Measurements from ENCODE around the gene FGA. TPM values are rescaled to one million over a fixed set of nuclear protein-coding genes. Genes with fewer than 3 reads are reported as not detected.

Gene FGA
- total RNA-seq, 1 donor from 2014 or later = not detected

DNA sequence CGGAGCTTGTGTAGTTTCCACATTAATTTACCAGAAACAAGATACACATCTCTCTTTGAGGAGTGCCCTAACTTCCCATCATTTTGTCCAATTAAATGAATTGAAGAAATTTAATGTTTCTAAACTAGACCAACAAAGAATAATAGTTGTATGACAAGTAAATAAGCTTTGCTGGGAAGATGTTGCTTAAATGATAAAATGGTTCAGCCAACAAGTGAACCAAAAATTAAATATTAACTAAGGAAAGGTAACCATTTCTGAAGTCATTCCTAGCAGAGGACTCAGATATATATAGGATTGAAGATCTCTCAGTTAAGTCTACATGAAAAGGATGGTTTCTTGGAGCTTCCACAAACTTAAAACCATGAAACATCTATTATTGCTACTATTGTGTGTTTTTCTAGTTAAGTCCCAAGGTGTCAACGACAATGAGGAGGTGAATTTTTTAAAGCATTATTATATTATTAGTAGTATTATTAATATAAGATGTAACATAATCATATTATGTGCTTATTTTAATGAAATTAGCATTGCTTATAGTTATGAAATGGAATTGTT, 27.8 kb downstream of the FGA start, which contains the start of gene FGB:
Gene FGB, plus strand, starts transcription at position 315 of the 558 bp plus-strand sequence. Its CDS starts 8 bp downstream, at position 323.
- intact Hi-C loops (cut with micrococcal nuclease) = loop anchor here (5.0 kb wide), 1 partner anchor 215 kb away; no protein-coding TSS in a partner anchor
- ChIA-PET POLR2A (no interaction called here), CTCF (no interaction called here)
- no peaks in the 10 kb centered on the region for H3K36me3 Mint-ChIP-seq (ENCODE audit: low read depth)
- no peak within 1 kb of the TSS for H3K4me3 Mint-ChIP-seq
- TF ChIP-seq, protein P1, sequence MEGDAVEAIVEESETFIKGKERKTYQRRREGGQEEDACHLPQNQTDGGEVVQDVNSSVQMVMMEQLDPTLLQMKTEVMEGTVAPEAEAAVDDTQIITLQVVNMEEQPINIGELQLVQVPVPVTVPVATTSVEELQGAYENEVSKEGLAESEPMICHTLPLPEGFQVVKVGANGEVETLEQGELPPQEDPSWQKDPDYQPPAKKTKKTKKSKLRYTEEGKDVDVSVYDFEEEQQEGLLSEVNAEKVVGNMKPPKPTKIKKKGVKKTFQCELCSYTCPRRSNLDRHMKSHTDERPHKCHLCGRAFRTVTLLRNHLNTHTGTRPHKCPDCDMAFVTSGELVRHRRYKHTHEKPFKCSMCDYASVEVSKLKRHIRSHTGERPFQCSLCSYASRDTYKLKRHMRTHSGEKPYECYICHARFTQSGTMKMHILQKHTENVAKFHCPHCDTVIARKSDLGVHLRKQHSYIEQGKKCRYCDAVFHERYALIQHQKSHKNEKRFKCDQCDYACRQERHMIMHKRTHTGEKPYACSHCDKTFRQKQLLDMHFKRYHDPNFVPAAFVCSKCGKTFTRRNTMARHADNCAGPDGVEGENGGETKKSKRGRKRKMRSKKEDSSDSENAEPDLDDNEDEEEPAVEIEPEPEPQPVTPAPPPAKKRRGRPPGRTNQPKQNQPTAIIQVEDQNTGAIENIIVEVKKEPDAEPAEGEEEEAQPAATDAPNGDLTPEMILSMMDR (IDR thresholded peaks at IDR 0.05) = no peak
- H3K27ac Mint-ChIP-seq = no peak within 1 kb of the TSS
- DNase-seq (no peak), ATAC-seq (ENCODE audit: low read depth) (no peak)
- no peaks in the 10 kb centered on the region for H3K4me1 Mint-ChIP-seq
- peaks cover 14% of the 10 kb centered on the region for H3K27me3 Mint-ChIP-seq
- no peaks in the 10 kb centered on the region for H3K9me3 Mint-ChIP-seq

DNA sequence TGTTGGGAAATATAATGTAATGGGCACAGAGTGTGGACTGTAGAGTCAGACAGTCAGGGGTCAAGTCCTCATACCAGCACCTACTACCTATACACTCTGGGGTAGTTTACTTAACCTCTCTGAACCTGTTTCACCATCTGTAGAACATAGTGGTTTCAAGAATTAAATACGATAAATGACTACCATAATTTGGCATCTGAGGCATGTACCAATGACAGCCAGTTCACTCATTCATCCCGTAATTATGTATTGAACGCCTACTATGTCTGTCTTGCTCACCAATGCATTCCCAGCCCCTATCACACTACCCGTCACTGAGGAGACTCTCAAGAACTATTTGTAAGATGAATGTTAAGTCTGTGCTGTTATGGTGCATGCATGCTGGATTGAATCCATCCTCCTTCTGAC, 29.7 kb downstream of the FGA start:
- H3K27ac Mint-ChIP-seq = no peak overlapping the region
- TF ChIP-seq, protein P1 (IDR thresholded peaks at IDR 0.05) = no peak
- POLR2A ChIA-PET = no interaction called here
- CTCF ChIA-PET = interaction anchor here (2.5 kb wide), 1 partner anchor 58 kb away, joined by 15 read pairs; no protein-coding TSS in a partner anchor
- intact Hi-C loops (cut with micrococcal nuclease) = loop anchor here (5.0 kb wide), 1 partner anchor 216 kb away; no protein-coding TSS in a partner anchor
- H3K4me3 Mint-ChIP-seq = no peak overlapping the region
- H3K9me3 Mint-ChIP-seq = no peaks in the 10 kb centered on the region
- peaks cover 9% of the 10 kb centered on the region for H3K27me3 Mint-ChIP-seq
- H3K36me3 Mint-ChIP-seq (ENCODE audit: low read depth) = no peaks in the 10 kb centered on the region
- H3K4me1 Mint-ChIP-seq = no peaks in the 10 kb centered on the region
- DNase-seq = no peak
- no peak for ATAC-seq (ENCODE audit: low read depth)

DNA sequence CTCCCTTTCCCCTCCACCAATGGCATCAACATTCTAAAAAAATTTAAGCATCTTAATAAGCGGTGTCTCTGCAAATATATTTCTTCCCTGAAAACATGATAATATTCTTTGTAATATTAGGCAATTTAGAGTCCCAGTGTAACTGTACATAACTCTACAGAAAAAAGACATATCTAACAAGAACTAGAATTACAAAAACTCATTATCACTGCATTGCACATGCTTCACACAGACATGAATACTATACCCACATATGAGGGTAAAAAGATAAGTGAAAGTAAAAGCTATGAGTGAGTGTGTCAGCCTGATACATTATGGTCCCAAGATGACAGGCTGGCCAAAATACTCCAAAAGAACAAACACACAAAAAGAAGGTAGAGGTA, 30.1 kb downstream of the FGA start:
- intact Hi-C loops (cut with micrococcal nuclease) = loop anchor here (5.0 kb wide), 1 partner anchor 217 kb away; no protein-coding TSS in a partner anchor
- Mint-ChIP-seq H3K27ac (no peak overlapping the region), H3K27me3 (peaks cover 7% of the 10 kb centered on the region), H3K36me3 (ENCODE audit: low read depth) (no peaks in the 10 kb centered on the region), H3K4me1 (no peaks in the 10 kb centered on the region), H3K4me3 (no peak overlapping the region), H3K9me3 (no peaks in the 10 kb centered on the region)
- DNase-seq (no peak), ATAC-seq (ENCODE audit: low read depth) (no peak)
- ChIA-PET CTCF (interaction anchor here (1.6 to 2.5 kb wide), 2 partner anchors 56 to 58 kb away, joined by 6 to 15 read pairs; no protein-coding TSS in a partner anchor), POLR2A (no interaction called here)
- TF ChIP-seq, protein P1 (IDR thresholded peaks at IDR 0.05) = no peak

DNA sequence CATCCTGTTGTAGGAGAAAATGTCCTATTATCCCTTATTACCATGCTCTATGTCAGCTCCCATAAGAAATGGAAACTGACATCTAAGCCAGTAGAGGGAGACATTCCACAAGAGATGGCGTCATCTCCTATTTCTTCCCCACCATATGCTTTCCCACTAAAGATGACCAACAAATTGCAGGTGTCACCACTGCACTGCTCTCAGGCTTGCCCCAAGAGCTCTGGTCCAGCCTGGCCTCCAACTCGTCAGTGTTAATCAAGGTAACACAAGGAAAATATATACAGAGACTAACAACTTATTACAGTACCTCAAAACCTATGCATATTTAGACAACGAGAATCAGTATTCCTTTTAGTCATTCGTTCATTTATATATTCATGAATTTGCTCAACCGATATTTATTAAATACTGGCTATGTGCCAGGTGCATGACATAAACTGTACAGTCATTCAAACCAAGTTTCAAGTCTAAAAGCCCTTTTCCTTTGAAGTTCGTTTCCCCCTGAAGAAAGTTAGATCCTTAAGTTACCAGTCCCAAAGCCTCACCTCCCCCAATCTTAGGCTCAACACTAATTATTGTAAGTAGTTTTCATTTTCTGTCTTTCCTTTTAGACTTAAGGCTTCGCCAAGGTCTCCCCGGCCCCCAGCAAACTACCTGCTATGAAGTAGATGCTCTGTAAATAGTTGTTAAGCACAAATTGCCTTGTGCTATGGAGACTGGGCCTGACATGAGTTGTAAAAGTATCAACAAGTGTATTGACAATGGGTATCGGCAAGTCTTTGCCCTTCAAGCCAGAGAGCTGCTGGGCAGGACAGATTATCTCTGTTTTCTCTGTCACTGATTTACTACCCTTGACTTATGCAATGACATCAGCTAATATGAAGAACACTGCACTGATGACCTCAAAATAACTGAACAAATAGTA, 30.8 kb downstream of the FGA start:
- no peak for ATAC-seq (ENCODE audit: low read depth)
- POLR2A ChIA-PET = no interaction called here
- intact Hi-C loops (cut with micrococcal nuclease) = loop anchor here (5.0 kb wide), 1 partner anchor 218 kb away; no protein-coding TSS in a partner anchor

More for the DNA sequence above, 30.8 kb downstream of the FGA start:
- CTCF ChIA-PET = interaction anchor here (0.7 to 2.5 kb wide), 6 partner anchors 10 to 66 kb away, joined by 3 to 15 read pairs (median 8); partner anchors contain the start of gene PLRG1
- DNase-seq = no peak
- TF ChIP-seq, protein P1 (IDR thresholded peaks at IDR 0.05) = no peak
- Mint-ChIP-seq H3K4me1 (no peaks in the 10 kb centered on the region), H3K36me3 (ENCODE audit: low read depth) (no peaks in the 10 kb centered on the region), H3K4me3 (no peak overlapping the region), H3K27ac (no peak overlapping the region), H3K27me3 (peaks cover 7% of the 10 kb centered on the region), H3K9me3 (no peaks in the 10 kb centered on the region)

Data from activated B cell treated with CpG ODN at 0.5 μM for 24 hours (primary cell).